DND-41 (cell line): Measurements from ENCODE around the gene NCOA3.

Source experiments
- EZH2 ChIP-seq: IDR thresholded peaks from 3 replicates; pipeline ENCODE4 v1.6.1; 2012; ENCODE audit warnings: borderline replicate concordance, low read depth, mild to moderate bottlenecking, moderate library complexity, low read length, inconsistent platforms; ENCODE audit not compliant: severe bottlenecking
- TF ChIP-seq, protein P1 (sequence below): IDR thresholded peaks from 2 replicates; pipeline ENCODE4 v1.5.1; 2012; ENCODE audit warnings: borderline replicate concordance, low read length, moderate library complexity, mild to moderate bottlenecking; ENCODE audit not compliant: poor library complexity, severe bottlenecking; ENCODE audit errors: extremely low read depth

DNA sequence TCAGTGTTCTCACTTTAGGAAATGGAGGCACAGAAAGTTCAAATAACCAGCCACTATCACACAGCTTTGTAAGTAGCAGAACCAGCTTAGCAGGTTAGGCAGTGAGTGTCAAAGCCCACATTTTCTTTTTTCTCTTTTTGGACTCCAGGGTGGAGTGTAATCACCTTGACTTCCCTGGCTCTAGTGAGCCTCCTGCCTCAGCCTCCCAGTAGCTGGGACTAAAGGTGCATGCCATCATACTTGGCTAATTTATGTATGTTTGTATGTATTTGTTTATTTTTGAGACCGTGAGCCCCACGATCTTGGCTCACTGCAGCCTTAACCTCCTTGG, 7.8 kb upstream of the NCOA3 start:
- TF ChIP-seq, protein P1, sequence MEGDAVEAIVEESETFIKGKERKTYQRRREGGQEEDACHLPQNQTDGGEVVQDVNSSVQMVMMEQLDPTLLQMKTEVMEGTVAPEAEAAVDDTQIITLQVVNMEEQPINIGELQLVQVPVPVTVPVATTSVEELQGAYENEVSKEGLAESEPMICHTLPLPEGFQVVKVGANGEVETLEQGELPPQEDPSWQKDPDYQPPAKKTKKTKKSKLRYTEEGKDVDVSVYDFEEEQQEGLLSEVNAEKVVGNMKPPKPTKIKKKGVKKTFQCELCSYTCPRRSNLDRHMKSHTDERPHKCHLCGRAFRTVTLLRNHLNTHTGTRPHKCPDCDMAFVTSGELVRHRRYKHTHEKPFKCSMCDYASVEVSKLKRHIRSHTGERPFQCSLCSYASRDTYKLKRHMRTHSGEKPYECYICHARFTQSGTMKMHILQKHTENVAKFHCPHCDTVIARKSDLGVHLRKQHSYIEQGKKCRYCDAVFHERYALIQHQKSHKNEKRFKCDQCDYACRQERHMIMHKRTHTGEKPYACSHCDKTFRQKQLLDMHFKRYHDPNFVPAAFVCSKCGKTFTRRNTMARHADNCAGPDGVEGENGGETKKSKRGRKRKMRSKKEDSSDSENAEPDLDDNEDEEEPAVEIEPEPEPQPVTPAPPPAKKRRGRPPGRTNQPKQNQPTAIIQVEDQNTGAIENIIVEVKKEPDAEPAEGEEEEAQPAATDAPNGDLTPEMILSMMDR, result no peak
- no peak for TF ChIP-seq EZH2
